HFF-Myc (cell line): ENCODE data around the gene APOA1.
"Not testable (repeated sequence)": the region's sequence is repeated elsewhere in the genome, so short reads cannot be mapped to it uniquely, and the experiment has no call there.

Experiments
- DNase-seq: peaks from one replicate; pipeline ENCODE4 v3.0.0-alpha.2; 2011; ENCODE audit warnings: low read depth; ENCODE audit errors: extremely low read depth
- H3K4me3 ChIP-seq: replicated peaks from 2 replicates; pipeline ENCODE4 v1.5.1; 2011; ENCODE audit warnings: low read depth, mild to moderate bottlenecking, control low read depth, low read length
- CTCF ChIP-seq: IDR thresholded peaks from 2 replicates; pipeline ENCODE4 v1.5.1; 2012; ENCODE audit warnings: mild to moderate bottlenecking, low read depth, low read length, control low read depth; ENCODE audit errors: missing control alignments

Gene APOA1

GRCh38 chr11:116807601-116808261, 29.7 kb downstream of the APOA1 start:
- H3K4me3 ChIP-seq: no peak overlapping the region
- TF ChIP-seq CTCF: no peak
- DNase-seq: no peak

- DNase-seq: no peak
- TF ChIP-seq CTCF: no peak
- no peak overlapping the region for H3K4me3 ChIP-seq
Measured at GRCh38 chr11:116804001-116804400, 33.4 kb downstream of the APOA1 start.

- H3K4me3 ChIP-seq, DNase-seq: not testable (repeated sequence)
Measured at GRCh38 chr11:116801662-116802061, 35.8 kb downstream of the APOA1 start.

GRCh38 chr11:116800610-116801009, 36.8 kb downstream of the APOA1 start:
- no peak for DNase-seq
- no peak for TF ChIP-seq CTCF
- no peak overlapping the region for H3K4me3 ChIP-seq

GRCh38 chr11:116798368-116798767, 39.1 kb downstream of the APOA1 start:
- no peak for DNase-seq
- H3K4me3 ChIP-seq: no peak overlapping the region
- no peak for TF ChIP-seq CTCF

- H3K4me3 ChIP-seq: no peak overlapping the region
- DNase-seq: no peak
- no peak for TF ChIP-seq CTCF
Measured at GRCh38 chr11:116797816-116798215, 39.6 kb downstream of the APOA1 start.

GRCh38 chr11:116796548-116796947, 40.9 kb downstream of the APOA1 start:
- TF ChIP-seq CTCF: no peak
- no peak for DNase-seq
- H3K4me3 ChIP-seq: no peak overlapping the region
